ENCODE measurements around the gene CFAP210. TPM values are rescaled to one million over a fixed set of nuclear protein-coding genes. Genes with fewer than 3 reads are reported as not detected.

Gene CFAP210
- total RNA-seq, 1 experiment from 2014 or later = 0.94 TPM

DNA sequence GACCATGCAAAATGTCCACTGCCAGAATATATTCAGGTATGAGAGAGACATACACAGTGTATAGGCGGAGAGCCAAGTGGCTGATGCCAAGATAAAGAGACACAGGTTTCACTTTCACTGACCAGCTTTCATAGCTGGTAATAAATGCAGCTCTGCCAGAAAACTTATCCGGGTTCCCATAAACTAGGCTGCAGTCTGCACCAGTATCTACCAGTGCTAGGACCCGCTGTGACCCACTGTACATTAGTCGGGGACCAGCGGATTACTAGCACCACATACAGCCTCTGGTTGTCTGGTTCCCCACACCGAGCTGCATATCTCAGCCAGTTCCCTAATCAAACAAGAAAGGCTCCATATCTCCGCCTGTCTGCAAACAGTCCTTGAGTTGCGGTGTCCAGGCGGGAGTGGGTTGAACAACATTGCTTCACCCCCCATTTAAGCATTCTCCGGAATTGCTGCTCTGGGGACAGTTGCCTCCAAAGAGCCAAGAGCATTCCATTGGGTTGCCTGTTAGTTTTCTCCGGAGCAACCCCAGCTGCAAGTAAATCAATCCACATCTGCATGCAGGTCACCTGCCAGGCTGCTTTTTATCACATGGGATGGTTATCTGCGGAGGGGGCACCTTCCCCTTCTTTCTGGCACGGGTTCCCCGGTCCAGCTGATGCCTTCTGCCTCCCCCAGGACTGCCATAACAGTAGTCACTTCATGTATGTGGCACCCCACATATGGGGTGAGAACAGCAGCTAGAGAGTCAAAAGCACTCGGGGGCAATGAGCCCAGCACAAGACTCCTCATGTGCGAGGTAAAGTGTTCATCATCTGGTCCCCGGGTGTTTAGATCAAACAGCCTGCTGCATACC lies 21.4 kb upstream of the CFAP210 start:
- Histone ChIP-seq H3K27me3 (ENCODE audit: insufficient read depth, low read length) (no peaks in the 10 kb centered on the region), H3K79me2 (ENCODE audit: insufficient read depth, low read length) (no peaks in the 10 kb centered on the region), H2AK5ac (ENCODE audit: insufficient read length, low read length) (no peak overlapping the region), H2BK15ac (ENCODE audit: low read depth, low read length) (no peak overlapping the region), H2BK12ac (ENCODE audit: insufficient read length, low read depth, low read length) (no peak overlapping the region), H2BK5ac (ENCODE audit: insufficient read length, low read length) (no peak overlapping the region), H4K91ac (ENCODE audit: insufficient read length, low read depth, low read length) (no peak overlapping the region), H3K4ac (ENCODE audit: low read depth, low read length) (no peak overlapping the region), H3K23me2 (ENCODE audit: insufficient read length, low read depth, low read length, poor library complexity, severe bottlenecking) (no peaks in the 10 kb centered on the region), H3K4me1 (ENCODE audit: insufficient read depth, low read length) (no peaks in the 10 kb centered on the region), H2BK20ac (ENCODE audit: low read depth, low read length, poor library complexity, severe bottlenecking) (no peak overlapping the region), H3K9ac (ENCODE audit: extremely low read depth, insufficient read length, low read length) (no peak overlapping the region), H2AFZ (ENCODE audit: low read length) (no peak overlapping the region), H4K20me1 (ENCODE audit: control insufficient read depth, insufficient read depth, insufficient read length) (no peaks in the 10 kb centered on the region), H3K56ac (ENCODE audit: insufficient read length, low read depth, low read length) (no peak overlapping the region), H3K23ac (ENCODE audit: insufficient read length, low read depth, low read length) (no peak overlapping the region), H3K14ac (ENCODE audit: insufficient read depth, low read length) (no peak overlapping the region), H3K9me3 (ENCODE audit: control insufficient read depth, low read depth, low read length) (no peaks in the 10 kb centered on the region), H3K27ac (ENCODE audit: insufficient read length, low read depth, low read length) (no peak overlapping the region), H3K18ac (ENCODE audit: insufficient read length, low read depth, low read length) (no peak overlapping the region), H3T11ph (ENCODE audit: low read length) (no peak overlapping the region), H4K5ac (ENCODE audit: insufficient read length, low read depth, low read length) (no peak overlapping the region), H2BK120ac (ENCODE audit: low read depth, low read length, poor library complexity, severe bottlenecking) (no peak overlapping the region), H3K79me1 (ENCODE audit: insufficient read depth, low read depth, low read length, poor library complexity, severe bottlenecking) (no peaks in the 10 kb centered on the region), H3K4me2 (ENCODE audit: insufficient read depth, insufficient read length, low read length) (no peak overlapping the region), H4K8ac (replicated peaks; ENCODE audit: insufficient read length, low read depth, low read length) (no peak overlapping the region)
- no peak overlapping the region for H3K4me3 Mint-ChIP-seq
- H3K36me3 Mint-ChIP-seq (ENCODE audit: insufficient read depth in 1 of 3, low read depth in 3 of 3) = peaks cover 9 to 12% (median 11%) of the 10 kb centered on the region in 3 experiments; a peak in 6 of 7 replicates
- no CpG with 5 or more reads among the region's 17 CpGs for WGBS (ENCODE audit: extremely low coverage, insufficient read length, low lambda C conversion rate)
- no peaks in the 10 kb centered on the region for H3K27me3 Mint-ChIP-seq (ENCODE audit: low read depth)
- TF ChIP-seq, protein P1, sequence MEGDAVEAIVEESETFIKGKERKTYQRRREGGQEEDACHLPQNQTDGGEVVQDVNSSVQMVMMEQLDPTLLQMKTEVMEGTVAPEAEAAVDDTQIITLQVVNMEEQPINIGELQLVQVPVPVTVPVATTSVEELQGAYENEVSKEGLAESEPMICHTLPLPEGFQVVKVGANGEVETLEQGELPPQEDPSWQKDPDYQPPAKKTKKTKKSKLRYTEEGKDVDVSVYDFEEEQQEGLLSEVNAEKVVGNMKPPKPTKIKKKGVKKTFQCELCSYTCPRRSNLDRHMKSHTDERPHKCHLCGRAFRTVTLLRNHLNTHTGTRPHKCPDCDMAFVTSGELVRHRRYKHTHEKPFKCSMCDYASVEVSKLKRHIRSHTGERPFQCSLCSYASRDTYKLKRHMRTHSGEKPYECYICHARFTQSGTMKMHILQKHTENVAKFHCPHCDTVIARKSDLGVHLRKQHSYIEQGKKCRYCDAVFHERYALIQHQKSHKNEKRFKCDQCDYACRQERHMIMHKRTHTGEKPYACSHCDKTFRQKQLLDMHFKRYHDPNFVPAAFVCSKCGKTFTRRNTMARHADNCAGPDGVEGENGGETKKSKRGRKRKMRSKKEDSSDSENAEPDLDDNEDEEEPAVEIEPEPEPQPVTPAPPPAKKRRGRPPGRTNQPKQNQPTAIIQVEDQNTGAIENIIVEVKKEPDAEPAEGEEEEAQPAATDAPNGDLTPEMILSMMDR (conservative IDR thresholded peaks at IDR 0.05) = no peak
- H3K9me3 Mint-ChIP-seq = peaks cover 8% of the 10 kb centered on the region in 2 experiments
- DNase-seq = no peak
- peaks cover 0 to 8% of the 10 kb centered on the region in 2 experiments; a peak in 2 of 4 replicates for H3K4me1 Mint-ChIP-seq
- H3K27ac Mint-ChIP-seq = no peak overlapping the region

Data from H9 (cell line).